NCI-H2029 treated with DMSO at 0.1 percent for 48 hours (cell line): ENCODE measurements around the gene CASP9.
"Not testable (repeated sequence)": the region's sequence is repeated elsewhere in the genome, so short reads cannot be mapped to it uniquely, and the experiment has no call there.

Experiments
- DNase-seq: peaks from one replicate; lab custom pipeline; 2025; lab: John Stamatoyannopoulos, UW

The CASP9 gene

DNA sequence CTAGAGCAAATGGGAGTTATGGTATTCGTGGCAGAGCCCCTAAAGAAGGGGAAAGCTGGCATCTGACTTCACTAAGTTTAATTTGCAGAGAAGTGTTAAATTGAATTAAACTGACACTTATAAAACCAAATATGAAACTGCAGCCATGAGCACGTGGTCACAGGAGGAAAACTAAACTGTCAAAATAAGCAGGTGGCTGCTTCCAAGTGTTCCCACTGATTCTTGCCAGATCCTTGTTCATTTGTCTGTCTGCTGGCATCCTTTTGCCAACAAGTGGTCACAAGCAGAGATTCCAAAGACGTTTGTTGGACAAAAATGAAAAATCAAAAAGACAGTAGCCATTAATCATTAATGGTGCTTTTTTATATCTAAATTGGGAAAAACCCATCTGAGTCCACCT, 54.7 kb downstream of the CASP9 start:
- no peak for DNase-seq

DNA sequence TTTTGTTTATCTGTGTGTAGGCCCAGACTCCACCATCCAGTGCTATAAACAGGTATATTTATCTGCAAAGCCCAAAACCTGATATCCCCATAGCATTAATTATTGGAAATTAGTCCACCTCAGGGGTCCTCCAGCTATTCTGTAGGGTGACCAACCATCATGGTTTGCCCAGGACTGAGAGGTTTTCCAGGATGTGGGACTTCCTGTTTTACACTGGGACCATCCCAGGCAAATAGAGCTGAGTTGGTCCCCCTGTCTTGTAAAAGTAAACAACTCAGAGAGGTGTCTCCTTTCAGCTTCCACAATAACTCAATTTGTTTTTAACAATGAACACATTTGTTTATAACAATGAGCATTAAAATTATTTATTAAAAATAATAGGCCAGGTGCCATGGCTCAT, 55.9 kb downstream of the CASP9 start:
- no peak for DNase-seq

DNA sequence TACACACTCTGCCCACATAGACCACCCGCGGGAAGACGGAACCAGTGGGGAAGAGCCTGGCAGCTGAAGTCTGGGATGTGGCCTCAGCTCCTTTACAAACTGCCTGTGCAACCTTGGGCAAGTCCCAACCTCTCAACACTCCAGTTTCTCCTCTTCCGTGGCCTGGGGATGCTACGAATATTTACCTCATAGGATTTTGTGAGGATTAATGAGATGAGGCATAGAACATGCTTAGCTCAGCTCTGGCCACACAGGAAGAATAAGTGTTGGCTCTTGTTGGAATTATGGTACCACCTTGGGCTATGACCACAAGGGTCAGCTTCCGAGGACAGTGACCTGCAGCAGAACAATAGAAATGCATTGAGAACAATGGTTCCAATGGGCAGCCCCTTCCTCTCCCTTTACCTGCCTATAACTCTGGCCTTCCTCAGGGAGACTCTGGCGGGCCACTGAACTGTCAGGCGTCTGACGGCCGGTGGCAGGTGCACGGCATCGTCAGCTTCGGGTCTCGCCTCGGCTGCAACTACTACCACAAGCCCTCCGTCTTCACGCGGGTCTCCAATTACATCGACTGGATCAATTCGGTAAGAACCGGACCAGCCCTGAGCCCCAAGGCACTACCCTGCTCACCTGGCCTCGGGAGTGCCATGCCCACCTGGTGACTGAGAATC, 56.9 kb downstream of the CASP9 start:
- DNase-seq = not testable (repeated sequence)

DNA sequence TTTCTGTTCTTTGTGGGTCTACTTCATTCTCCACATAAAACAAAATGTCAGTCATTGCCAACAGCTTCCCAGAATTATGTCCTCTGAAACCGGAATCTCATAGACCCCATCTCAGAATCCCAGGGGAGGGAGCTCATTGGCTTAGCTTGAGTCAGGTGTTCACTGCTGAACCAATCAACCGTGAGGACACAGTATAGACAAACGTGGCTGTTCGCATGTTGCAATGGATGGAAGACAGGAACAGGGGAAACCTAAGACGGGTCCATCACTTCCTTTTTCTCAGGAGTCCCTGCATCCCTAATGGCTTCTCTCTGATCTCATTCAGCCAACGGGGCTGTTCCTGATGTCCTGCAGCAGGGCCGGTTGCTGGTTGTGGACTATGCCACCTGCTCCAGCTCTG, 58.3 kb downstream of the CASP9 start:
- no peak for DNase-seq

DNA sequence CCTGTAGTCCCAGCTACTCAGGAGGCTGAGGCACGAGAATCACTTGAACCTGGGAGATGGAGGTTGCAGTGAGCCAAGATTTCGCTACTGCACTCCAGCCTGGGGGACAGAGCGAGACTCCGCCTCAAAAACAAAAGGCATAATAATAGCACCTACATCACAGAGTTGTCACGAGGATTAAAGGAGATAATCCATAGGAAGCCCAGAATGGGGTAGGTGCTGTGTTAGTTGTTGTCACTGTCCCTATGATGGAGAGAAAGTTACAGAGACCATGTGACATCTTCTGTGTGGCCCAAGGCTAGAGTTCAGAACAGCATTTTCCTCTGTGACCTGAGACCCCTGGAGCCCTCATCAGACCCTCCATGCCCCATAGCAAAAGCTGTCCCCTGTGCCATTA, 60.1 kb downstream of the CASP9 start:
- not testable (repeated sequence) for DNase-seq

DNA sequence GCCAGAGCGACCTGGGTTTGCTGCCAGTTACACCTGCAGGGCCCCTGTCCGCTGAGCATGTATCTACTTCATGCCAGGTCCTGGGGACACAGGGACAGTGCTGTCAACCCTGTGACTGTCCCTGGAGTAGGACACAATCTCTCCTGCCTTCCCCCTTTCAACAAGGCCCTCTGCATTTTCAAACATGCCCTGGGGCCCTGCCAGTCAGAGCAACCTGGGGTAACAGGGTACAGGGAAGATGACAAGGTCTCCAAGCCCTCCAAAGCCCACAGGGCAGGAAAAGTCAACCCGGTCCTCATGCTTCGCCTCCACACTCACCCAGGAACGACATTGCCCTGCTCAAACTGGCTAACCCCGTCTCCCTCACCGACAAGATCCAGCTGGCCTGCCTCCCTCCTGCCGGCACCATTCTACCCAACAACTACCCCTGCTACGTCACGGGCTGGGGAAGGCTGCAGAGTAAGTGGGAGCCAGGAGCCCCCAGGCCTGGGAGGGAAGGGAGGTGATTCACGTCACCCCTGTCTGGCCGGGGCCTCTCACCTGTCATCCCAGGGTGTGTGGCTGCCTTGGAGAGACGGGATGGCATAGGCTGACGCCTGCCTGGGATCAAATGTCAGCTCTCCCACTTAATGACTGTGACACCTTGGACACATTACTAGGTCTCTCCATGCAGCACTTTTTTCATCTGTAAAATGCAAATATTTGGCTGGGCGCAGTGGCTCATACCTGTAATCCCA, 60.8 kb downstream of the CASP9 start:
- DNase-seq = peak; percentile 27

DNA sequence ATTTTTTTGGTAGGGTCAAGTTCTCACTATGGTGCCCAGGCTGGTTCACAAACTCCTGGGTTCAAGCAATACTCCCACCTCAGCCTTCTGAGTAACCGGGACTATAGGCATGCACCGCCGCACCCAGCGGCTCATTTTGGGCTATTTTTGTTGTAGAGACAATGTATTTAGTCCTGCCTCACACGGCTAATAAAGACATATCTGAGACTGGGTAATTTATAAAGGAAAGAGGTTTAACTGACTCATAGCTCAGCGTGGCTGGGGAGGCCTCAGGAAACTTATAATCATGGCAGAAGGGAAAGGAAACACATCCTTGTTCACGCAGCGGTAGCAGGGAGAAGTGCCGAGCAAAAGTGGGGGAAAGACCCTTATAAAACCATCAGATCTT, 63.3 kb downstream of the CASP9 start:
- no peak for DNase-seq

DNA sequence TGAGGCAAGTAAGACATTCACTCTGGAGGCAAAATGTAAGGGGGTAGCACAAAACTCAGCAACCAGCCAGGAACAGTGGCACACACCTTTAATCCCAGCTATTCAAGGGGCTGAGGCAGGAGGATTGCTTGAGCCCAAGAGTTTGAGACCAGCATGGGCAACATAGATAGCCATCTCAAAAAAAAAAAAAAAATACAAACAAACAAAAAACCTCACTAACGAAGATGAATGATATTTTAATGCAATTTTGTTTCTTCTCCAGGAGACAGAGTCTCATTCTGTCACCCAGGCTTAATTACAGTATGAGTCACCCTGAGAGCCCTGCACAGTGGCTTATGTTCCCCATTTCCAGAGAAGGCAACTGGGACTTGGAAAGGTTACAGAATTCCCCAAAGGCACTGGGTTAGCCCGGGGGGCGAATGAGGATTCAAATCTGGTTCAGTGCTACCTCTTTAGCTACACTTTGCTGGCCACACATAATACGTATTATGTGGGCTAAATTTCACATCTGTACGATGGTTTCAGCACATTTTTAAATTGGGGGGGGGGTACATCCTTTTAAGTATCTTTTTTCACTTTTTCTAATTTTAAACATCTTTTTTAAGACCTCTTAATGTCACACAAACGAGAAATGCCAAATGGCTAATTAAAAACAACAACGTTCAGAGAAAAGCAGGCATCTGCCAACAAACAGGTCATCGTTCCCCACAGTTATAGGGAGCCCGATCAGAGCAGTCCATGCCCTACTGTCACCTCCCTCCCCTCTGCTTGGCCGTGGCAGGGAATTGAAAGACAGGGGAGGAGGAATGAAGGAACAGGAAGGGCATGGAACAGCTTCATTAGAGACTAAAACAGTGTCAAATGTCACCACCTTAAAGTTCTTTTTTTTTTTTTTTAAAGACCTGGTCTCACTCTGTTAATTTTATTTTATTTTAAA, 64.0 kb downstream of the CASP9 start:
- no peak for DNase-seq

DNA sequence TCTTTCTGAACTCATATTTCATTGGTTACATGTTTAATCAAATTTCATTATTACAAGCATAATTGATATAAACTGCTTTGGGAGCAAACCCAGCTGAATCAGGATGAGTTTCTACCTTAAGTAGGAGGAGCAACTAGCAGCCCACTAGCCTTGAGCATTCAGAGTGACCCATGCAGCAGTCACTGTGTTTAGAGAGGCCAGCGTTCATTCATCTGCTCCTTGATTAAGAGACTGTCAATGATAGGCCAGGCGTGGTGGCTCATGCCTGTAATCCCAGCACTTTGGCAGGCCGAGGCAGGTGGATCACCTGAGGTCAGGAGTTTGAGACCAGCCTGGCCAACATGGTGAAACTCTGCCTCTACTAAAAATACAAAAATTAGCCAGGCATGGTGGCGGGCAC, 65.6 kb downstream of the CASP9 start:
- DNase-seq = not testable (repeated sequence)

DNA sequence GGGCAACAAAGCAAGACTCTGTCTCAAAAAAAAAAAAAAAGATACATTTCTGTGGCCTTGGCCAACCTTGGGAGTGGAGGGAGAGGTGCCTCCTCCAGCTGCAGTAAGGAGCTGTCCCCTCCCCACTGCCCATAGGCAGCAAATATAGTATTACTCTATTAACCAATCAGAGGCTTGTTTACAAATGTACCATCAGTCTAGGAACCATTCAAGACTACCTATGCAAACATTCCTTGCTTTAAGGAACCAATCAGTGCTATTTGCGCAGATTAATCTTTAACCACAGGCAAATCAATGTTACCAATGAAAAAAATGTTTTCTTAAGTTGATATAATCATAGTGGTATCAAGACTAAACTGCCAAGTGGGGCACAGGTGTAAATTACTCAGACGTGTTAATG, 66.4 kb downstream of the CASP9 start:
- no peak for DNase-seq

DNA sequence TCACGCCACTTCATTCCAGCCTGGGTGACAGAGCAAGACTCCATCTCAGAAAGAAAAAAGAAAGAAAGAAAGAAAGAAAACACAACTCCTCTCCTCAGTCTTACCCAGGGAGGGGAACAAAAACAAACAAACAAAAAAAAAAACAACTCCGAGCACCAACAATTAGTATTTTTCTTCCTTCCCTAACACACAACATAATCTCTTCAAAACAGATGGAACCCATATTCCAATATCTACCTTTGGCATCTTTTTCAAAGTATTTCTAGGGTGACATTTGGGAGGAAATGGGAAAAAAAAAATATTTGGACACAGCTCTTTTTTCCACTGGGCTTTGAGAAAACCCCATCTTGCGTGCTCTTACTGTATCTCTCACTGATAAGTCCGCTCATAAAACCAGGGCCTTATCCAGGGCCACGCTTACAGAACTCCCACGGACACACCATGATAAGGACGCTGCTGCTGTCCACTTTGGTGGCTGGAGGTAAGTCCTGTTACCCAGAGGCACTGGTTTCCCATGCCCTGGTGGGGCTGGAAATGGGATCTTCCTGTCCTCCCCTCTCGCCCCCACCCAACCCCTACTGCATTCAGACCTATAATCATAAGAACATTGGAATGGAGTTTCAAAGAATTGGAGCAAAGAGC, 67.6 kb downstream of the CASP9 start, which contains the start of gene CELA2A:
TSS of gene CELA2A (plus strand) at position 420 of the 642 bp plus-strand sequence. CDS start at position 442, 22 bp downstream.
- no peak for DNase-seq

DNA sequence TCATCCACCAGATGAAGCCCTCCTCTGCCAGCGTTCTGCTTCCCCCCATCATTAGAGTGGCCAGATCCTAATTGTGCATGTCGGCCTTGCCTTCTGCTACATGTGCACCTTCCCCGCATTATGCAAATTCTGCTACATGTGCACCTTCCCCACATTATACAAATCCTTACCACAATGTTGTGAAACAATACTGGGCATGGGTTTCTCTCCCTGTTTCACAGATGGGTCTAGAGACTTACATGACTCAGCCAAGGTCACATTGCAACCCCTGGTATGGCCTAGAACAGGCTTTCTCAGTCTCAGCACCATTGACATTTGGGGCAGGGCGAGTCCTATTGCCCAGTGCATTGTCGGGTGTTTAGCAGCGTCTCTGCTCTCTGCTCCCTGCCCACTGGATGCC, 68.5 kb downstream of the CASP9 start:
- DNase-seq = no peak

DNA sequence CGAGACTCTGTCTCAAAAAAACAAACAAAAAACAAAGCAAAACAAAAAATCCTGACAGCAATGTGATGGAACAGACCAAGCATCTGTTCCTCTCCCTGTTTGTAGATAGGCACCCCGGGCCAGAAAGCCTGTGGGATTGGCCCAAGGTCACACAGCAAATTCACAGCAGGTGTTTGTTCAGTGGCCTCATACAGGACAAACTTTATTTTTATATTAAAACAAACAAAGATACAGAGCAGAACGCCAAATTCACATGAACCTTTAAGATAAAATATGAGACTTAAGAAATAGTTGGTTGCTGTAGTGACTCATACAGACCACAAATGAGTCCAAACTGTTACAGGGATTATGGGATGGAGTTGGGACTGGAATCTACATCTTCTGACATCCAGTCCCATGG, 69.8 kb downstream of the CASP9 start:
- DNase-seq = no peak

DNA sequence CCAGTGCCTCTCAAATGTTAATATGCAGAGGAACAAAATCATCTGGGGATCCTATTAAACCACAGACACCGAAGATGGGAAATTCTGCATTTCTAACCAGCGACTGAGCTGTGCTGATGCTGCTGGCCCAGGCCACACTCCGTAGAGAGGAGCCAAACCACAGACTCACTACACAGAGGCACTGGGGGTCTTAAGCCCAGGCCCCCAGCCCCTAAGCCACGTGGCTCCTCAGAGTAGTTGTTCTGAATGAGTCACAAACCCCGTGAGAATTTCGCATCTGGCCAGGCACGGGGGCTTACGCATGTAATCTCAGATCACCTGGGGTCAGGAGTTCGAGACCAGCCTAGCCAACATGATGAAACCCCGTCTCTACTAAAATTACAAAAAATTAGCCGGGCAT, 70.3 kb downstream of the CASP9 start:
- DNase-seq = no peak

DNA sequence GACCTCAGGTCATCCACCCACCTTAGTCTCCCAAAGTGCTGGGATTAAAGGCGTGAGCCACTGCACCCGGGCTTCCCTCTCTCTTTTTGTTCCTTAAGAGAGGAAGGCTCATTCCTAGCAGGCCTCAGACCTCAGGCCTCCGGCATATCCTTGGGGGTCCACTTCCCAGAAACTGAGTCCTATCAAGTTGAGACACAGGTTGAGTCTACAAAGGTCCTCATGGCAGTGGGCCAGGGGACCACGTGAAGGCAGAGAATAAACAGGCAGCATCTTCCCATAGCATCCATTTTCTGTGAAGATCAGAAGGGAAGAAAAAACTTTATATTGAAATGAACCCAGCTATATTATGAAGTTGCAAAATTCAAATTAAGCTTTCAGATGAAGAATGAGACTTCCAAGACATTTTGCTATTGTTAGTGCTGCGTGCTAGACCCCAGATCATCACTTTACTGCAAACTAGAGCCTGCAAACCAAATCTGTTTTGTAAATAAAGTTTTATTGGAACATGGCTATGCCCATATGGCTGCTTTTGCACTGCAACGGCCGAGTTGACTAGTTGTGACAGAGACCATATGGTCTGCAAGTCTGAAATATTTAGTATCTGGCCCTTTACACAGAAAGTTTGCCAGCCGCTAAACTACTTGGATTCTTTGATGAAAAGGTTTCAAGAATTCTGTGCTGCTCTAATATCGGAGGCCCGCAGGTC, 71.0 kb downstream of the CASP9 start:
- no peak for DNase-seq

DNA sequence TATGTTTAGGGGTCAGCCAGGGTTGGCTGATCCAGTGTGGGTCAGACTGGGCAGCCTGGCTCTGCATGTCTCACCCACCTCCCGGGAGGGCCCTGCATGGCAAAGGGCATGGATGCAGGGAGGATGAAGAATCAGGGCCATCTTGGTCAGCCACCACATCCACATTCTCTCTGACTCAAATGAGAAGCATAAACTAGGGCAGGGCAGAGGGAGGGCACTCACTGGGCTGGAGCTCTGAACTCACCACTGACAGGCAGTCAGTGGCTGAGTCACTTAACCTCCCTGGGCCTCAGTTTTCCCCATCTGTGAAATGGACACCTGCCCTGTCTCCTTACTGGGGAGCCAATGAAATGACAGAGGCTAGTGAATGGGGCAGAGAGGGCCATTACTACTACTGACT, 71.8 kb downstream of the CASP9 start:
- DNase-seq = no peak

DNA sequence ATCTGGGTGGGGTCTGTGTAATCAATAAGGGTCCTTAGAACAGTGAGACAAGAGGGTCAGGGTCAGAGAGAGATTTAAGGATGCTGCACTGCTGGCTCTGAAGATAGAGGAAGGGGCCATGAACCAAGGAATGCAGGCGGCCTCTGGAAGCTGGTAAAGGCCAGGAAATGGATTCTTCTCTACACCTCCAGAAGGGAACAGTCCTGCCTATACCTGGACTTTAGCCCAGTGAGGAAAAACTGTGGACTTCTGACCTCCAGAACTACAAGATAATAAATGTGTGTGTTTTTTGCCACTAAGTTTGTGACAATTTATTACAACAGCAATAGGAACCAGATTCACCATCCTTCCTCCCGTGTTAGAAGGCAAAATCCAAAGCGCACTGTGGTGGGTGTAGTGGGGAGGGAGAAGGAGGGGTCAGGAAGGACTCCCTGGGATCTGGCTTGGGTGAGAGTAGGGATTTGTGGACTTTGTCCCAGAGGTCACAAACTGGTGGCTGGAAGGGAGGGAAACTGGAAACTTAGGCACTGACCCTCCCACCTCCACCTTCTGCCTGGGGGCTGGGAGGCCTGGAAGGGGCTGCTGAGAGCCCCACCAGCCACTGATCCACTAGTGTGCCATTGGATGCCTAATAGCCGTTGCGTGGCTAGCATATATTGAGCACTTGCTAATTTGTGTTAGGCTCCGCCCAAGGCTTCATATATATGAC, 72.8 kb downstream of the CASP9 start:
- DNase-seq = no peak

DNA sequence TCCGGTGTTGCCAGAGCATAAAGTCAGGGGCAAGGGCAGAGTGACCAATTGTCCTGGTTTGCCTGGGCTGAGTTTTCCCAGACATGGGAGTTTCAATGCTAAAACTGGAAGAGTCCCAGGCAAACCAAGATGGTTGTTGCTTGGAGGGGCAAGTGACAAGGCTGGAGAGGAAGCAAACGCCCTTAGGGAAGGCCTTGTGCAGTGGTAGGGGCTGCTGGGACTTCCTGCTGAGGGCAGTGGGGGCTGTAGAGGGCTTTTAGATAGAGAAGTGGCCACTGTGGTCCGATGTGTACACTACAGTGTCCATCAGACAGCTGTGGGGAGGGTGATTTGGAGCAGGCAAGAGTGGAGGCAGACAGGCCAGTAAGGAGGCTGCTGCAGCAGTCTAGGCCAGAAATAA, 74.4 kb downstream of the CASP9 start:
- DNase-seq = no peak

DNA sequence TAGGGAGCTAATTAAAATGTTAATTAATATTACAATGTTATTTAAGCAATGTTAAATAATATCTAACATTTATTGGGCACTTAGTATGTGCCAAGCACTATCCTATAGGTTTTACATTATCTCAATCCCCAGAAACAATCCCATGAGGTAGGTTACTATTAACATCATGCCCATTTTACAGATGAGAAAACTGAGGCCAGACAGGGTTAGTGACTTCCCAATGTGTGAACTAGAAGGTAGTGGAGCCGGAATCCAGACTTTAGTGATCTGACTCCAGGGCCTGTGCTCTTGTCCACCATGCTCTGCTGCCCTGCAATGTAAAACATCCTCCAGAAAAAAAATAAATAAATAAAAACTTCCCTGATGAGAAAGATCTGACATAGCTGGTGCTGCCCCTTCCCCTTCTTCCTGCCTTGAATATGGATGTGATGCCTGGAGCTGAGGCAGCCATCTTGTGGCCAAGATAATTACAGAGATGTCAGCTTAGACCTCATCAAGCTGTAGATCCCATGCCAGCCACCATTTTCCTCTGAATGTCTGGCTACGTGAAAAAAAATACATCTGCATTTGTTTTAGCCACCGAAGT, 75.0 kb downstream of the CASP9 start:
- DNase-seq = no peak

DNA sequence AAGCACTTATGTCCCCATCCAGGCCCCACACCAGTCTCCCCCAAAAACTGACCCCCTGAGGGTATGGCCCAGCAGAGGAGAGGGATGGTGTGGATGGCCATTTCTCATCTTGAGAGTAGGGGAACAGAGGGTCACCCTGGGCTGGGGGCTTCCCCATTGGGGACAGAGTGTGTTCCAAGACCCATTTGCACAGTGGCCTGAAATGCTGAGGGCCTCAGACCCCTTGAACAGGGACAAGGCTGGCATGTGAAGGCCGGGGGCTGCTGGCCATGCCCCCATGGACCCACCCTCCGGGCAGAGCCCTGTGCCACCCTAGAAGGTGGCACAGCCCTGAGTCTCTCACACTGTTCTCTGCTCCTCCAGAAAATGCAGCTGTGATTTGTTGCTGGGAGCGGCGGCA, 77.8 kb downstream of the CASP9 start:
- DNase-seq = no peak
